IMR-90 (cell line): ENCODE measurements around the gene FAM181B. TPM values are rescaled to one million over a fixed set of nuclear protein-coding genes. Genes with fewer than 3 reads are reported as not detected.

ENCODE experiments used
- ATAC-seq: fragments of 200-7000 bp; cut with Tn5 transposase; 2 replicates; pipeline ENCODE4 v1.9.1; 2020; ENCODE audit warnings: low read depth, mild to moderate bottlenecking, moderate library complexity
- BruUV-seq: library from RNA; stranded (reverse); fragments of 400-500 nt; replicated peaks from 2 replicates; lab custom pipeline; 2021; lab: Mats Ljungman, UMichigan
- CTCF ChIA-PET: fragments of 300-600 bp; formaldehyde crosslinking; extraction: SDS; loops from one replicate; lab custom pipeline; 2021; ENCODE audit warnings: antibody characterized with exemption; lab: Yijun Ruan, JAX
- POLR2A ChIA-PET: fragments of 300-600 bp; sonication (Branson Sonifier 250); formaldehyde crosslinking; loops from one replicate; lab custom pipeline; 2022; ENCODE audit warnings: antibody characterized with exemption; ENCODE audit not compliant: unreplicated experiment; lab: Charles Lee
- DNase-seq: peaks from one replicate; pipeline ENCODE4 v3.0.0; 2013
- H2AFZ ChIP-seq: replicated peaks from 2 replicates; pipeline ENCODE3; 2013; ENCODE audit warnings: low read length, mild to moderate bottlenecking; ENCODE audit not compliant: poor library complexity
- H2AK5ac ChIP-seq: 2 replicates; pipeline ENCODE4 v1.6.1; 2013; ENCODE audit warnings: low read depth, low read length, inconsistent platforms
- H2AK9ac ChIP-seq: replicated peaks from 2 replicates; pipeline ENCODE3; 2013; ENCODE audit warnings: mild to moderate bottlenecking, low read depth, low read length, moderate library complexity; ENCODE audit not compliant: poor library complexity
- H2BK120ac ChIP-seq: 2 replicates; pipeline ENCODE4 v1.6.1; 2013; ENCODE audit warnings: low read depth, low read length, inconsistent platforms
- H2BK15ac ChIP-seq: 3 replicates; pipeline ENCODE4 v1.6.1; 2013; ENCODE audit warnings: low read depth, low read length, inconsistent platforms
- H2BK20ac ChIP-seq: 2 replicates; pipeline ENCODE4 v1.6.1; 2013; ENCODE audit warnings: low read depth, mild to moderate bottlenecking, inconsistent platforms, low read length, moderate library complexity
- H2BK5ac ChIP-seq: 2 replicates; pipeline ENCODE4 v1.6.1; 2013; ENCODE audit warnings: mild to moderate bottlenecking, low read depth, low read length, inconsistent platforms; ENCODE audit not compliant: poor library complexity, severe bottlenecking
- H3K14ac ChIP-seq: replicated peaks from 2 replicates; pipeline ENCODE4 v1.6.1; 2013; ENCODE audit warnings: low read depth, low read length, inconsistent platforms
- H3K18ac ChIP-seq: 2 replicates; pipeline ENCODE4 v1.6.1; 2013; ENCODE audit warnings: low read depth, low read length, control low read depth
- H3K23ac ChIP-seq: 2 replicates; pipeline ENCODE4 v1.6.1; 2013; ENCODE audit warnings: low read depth, low read length, inconsistent platforms
- H3K27ac ChIP-seq: 2 replicates; pipeline ENCODE4 v1.5.1; 2013; ENCODE audit warnings: mild to moderate bottlenecking, control low read depth, low read length; ENCODE audit not compliant: insufficient read depth
- H3K27me3 ChIP-seq: 2 replicates; pipeline ENCODE4 v1.6.1; 2013; ENCODE audit warnings: low read length; ENCODE audit not compliant: control insufficient read depth, insufficient read depth
- H3K36me3 ChIP-seq: 2 replicates; pipeline ENCODE4 v1.6.1; 2013; ENCODE audit warnings: low read length, mixed read lengths; ENCODE audit not compliant: control insufficient read depth, insufficient read depth
- H3K4ac ChIP-seq: 2 replicates; pipeline ENCODE4 v1.6.1; 2013; ENCODE audit warnings: low read depth, low read length, inconsistent platforms
- H3K4me1 ChIP-seq: 2 replicates; pipeline ENCODE4 v1.6.1; 2013; ENCODE audit warnings: low read length, mixed read lengths; ENCODE audit not compliant: control insufficient read depth, insufficient read depth
- H3K4me2 ChIP-seq: 2 replicates; pipeline ENCODE4 v1.6.1; 2013; ENCODE audit warnings: low read depth, mild to moderate bottlenecking, control low read depth, low read length, moderate library complexity
- H3K4me3 ChIP-seq: 2 replicates; pipeline ENCODE4 v1.5.1; 2013; ENCODE audit warnings: low read depth, mild to moderate bottlenecking, control low read depth, low read length, moderate library complexity; ENCODE audit not compliant: insufficient read depth
- H3K56ac ChIP-seq: 2 replicates; pipeline ENCODE4 v1.6.1; 2013; ENCODE audit warnings: low read length, inconsistent platforms; ENCODE audit not compliant: insufficient read depth; ENCODE audit errors: extremely low read depth
- H3K79me1 ChIP-seq, 2 experiments: 2 replicates each; pipeline ENCODE4 v1.6.1; 2013; ENCODE audit warnings: low read length in 2 of 2, inconsistent platforms in 1 of 2, low read depth in 1 of 2
- H3K9ac ChIP-seq: 2 replicates; pipeline ENCODE4 v1.6.1; 2013; ENCODE audit warnings: low read depth, low read length, control low read depth
- H3K9me1 ChIP-seq: 2 replicates; pipeline ENCODE4 v1.6.1; 2013; ENCODE audit warnings: low read length, inconsistent platforms; ENCODE audit not compliant: insufficient read depth
- H3K9me3 ChIP-seq: 2 replicates; pipeline ENCODE4 v1.6.1; 2013; ENCODE audit warnings: low read length; ENCODE audit not compliant: control insufficient read depth, insufficient read depth
- H4K20me1 ChIP-seq: 2 replicates; pipeline ENCODE4 v1.6.1; 2013; ENCODE audit warnings: low read length, inconsistent platforms; ENCODE audit not compliant: insufficient read depth
- H4K5ac ChIP-seq: 2 replicates; pipeline ENCODE4 v1.6.1; 2013; ENCODE audit warnings: mild to moderate bottlenecking, low read depth, low read length, control low read depth
- H4K8ac ChIP-seq, 2 experiments: 2 replicates each; pipeline ENCODE4 v1.6.1; 2013; ENCODE audit warnings: low read depth in 2 of 2, low read length in 2 of 2, control low read depth in 1 of 2, inconsistent platforms in 1 of 2
- H4K91ac ChIP-seq: 2 replicates; pipeline ENCODE4 v1.6.1; 2013; ENCODE audit warnings: low read depth, low read length, inconsistent platforms; ENCODE audit not compliant: insufficient read depth
- BHLHE40 ChIP-seq: fragments of 150-350 bp; IDR thresholded peaks from 2 replicates; pipeline ENCODE4 v1.6.1; 2016; ENCODE audit warnings: mild to moderate bottlenecking, low read depth, low read length
- CEBPB ChIP-seq: IDR thresholded peaks from 2 replicates; pipeline ENCODE4 v1.6.1; 2012; ENCODE audit warnings: low read depth, low read length, improper control_type of control experiment
- CHD1 ChIP-seq: IDR thresholded peaks from 2 replicates; pipeline ENCODE4 v1.6.1; 2012; ENCODE audit warnings: low read depth, low read length, improper control_type of control experiment
- FOS ChIP-seq: fragments of 150-350 bp; IDR thresholded peaks from 2 replicates; pipeline ENCODE4 v1.6.1; 2016; ENCODE audit warnings: low read depth, low read length
- MAFK ChIP-seq: IDR thresholded peaks from 2 replicates; pipeline ENCODE4 v1.6.1; 2012; ENCODE audit warnings: low read depth, low read length, improper control_type of control experiment
- MAZ ChIP-seq: IDR thresholded peaks from 2 replicates; pipeline ENCODE4 v1.6.1; 2012; ENCODE audit warnings: low read depth, mild to moderate bottlenecking, low read length, improper control_type of control experiment, moderate library complexity, borderline replicate concordance
- NFE2L2 ChIP-seq: fragments of 150-350 bp; IDR thresholded peaks from 2 replicates; pipeline ENCODE4 v1.6.1; 2016; ENCODE audit warnings: low read depth, mild to moderate bottlenecking, low read length
- POLR2A ChIP-seq: IDR thresholded peaks from 2 replicates; pipeline ENCODE4 v1.6.1; 2012; ENCODE audit warnings: mild to moderate bottlenecking, low read depth, low read length
- RAD21 ChIP-seq: IDR thresholded peaks from 2 replicates; pipeline ENCODE4 v1.6.1; 2012; ENCODE audit warnings: low read length, improper control_type of control experiment
- RCOR1 ChIP-seq: IDR thresholded peaks from 2 replicates; pipeline ENCODE4 v1.6.1; 2012; ENCODE audit warnings: mild to moderate bottlenecking, low read length, improper control_type of control experiment; ENCODE audit not compliant: insufficient replicate concordance
- RFX5 ChIP-seq: IDR thresholded peaks from 2 replicates; pipeline ENCODE4 v1.8.0; 2012; ENCODE audit warnings: low read depth, mild to moderate bottlenecking, low read length, moderate library complexity
- SMC3 ChIP-seq: fragments of 150-350 bp; IDR thresholded peaks from 2 replicates; pipeline ENCODE4 v1.6.1; 2016; ENCODE audit warnings: low read depth, mild to moderate bottlenecking, antibody characterized with exemption, low read length, moderate library complexity
- WGBS, 2 experiments: methylation state at CpG; one replicate each; pipeline versions ENCODE4 v1.1.5 to v1.1.7; 2013; ENCODE audit warnings: missing lambda C conversion rate in 2 of 2; ENCODE audit not compliant: insufficient read length in 1 of 2; ENCODE audit errors: extremely low coverage in 2 of 2; 5-methylcytosine and 5-hydroxymethylcytosine counted together
- dilution Hi-C: fragments of 300-500 bp; cut with HindIII; formaldehyde crosslinking; loops from one replicate; pipeline ENCODE4 v1.14.3; 2018; ENCODE audit warnings: low sequenced_read_pairs; ENCODE audit not compliant: unreplicated experiment
- in situ Hi-C: fragments of 300-500 bp; cut with MboI; formaldehyde crosslinking; loops from 3 replicates; pipeline ENCODE4 v1.14.3; 2019; ENCODE audit warnings: low sequenced_read_pairs, inconsistent platforms, mixed read lengths
- intact Hi-C: fragments of 100-400 bp; cut with micrococcal nuclease; formaldehyde crosslinking; loops from 2 replicates; pipeline ENCODE4 v1.10.0; 2022
- polyA plus RNA-seq, 3 experiments: library from polyadenylated mRNA; depleted of rRNA; stranded (reverse); fragments of >200 nt; gene quantifications; 2 replicates each; pipeline ENCODE4 v1.2.3, GENCODE V29; 2012; ENCODE audit warnings: low replicate concordance in 1 of 3
- total RNA-seq: library from RNA; depleted of rRNA; stranded (reverse); fragments of >200 nt; gene quantifications from 2 replicates; pipeline ENCODE4 v1.2.3, GENCODE V29; 2012
- TF ChIP-seq, protein P1 (sequence below): fragments of 150-350 bp; IDR thresholded peaks from 2 replicates; pipeline ENCODE4 v1.6.1; 2017; ENCODE audit warnings: mild to moderate bottlenecking, antibody characterized with exemption, low read length, low read depth
- TF ChIP-seq, protein P2 (sequence below): fragments of 150-350 bp; IDR thresholded peaks from 2 replicates; pipeline ENCODE4 v1.6.1; 2016; ENCODE audit warnings: low read depth, mild to moderate bottlenecking, low read length, moderate library complexity, borderline replicate concordance
- TF ChIP-seq, protein P3 (sequence below): conservative IDR thresholded peaks from 2 replicates; pipeline ENCODE4 v1.5.1; 2012; ENCODE audit warnings: mild to moderate bottlenecking, low read depth, low read length, improper control_type of control experiment

The FAM181B gene
- total and polyA plus RNA-seq, 2 of the 4 experiments (the other 2 are of a cell fraction), result not detected

DNA sequence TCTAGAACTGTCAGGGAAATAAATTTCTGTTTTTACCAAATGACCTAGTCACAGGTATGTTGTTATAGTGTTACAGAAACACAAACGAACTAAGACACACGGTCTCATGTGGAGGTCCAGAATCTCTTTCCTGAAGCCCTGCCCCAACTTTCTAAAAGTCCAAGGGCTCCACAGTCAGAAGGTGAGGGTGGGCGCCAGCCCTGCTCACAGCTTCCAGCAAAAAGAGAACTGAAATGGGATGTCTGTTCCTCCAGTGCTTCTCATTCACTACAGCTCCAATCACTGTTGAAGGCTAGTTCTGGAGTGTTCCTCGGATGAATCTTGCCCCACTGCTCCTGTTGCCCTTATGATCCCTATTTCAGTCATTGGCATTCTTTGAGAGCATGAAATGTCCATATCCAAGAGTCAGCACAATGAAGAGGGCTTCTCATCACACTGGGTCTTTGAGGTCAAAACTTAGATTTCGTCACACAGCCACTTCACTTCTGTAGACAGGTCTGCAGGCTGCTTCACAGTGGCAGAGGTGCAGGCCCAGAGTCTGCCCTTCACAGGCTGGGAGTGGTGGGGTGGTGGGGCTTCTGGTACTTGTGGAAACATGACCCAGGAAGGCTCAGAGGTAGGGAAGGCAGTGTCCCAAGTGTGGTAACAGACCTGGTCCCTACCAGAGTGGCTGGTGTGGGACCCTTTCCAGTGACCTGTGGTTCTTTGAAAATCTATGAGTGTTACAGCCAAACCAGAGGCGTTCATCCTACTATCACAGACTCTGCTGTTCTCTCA is 34.9 kb downstream of the FAM181B start:
- Histone ChIP-seq H4K8ac (no peak overlapping the region), H3K79me1 (no peaks in the 10 kb centered on the region), H4K20me1 (no peaks in the 10 kb centered on the region), H2BK20ac (no peak overlapping the region), H2AFZ (no peak overlapping the region), H3K27ac (no peak overlapping the region), H3K56ac (no peak overlapping the region), H3K4me2 (no peak overlapping the region), H3K4me1 (no peaks in the 10 kb centered on the region), H3K36me3 (no peaks in the 10 kb centered on the region), H3K23ac (no peak overlapping the region), H3K9me3 (no peaks in the 10 kb centered on the region), H3K14ac (no peak overlapping the region), H4K5ac (no peak overlapping the region), H3K9me1 (no peaks in the 10 kb centered on the region), H3K9ac (no peak overlapping the region), H4K91ac (no peak overlapping the region), H2BK120ac (no peak overlapping the region), H3K18ac (no peak overlapping the region), H2AK9ac (no peak overlapping the region), H2BK15ac (no peak overlapping the region), H3K4ac (no peak overlapping the region), H3K4me3 (no peak overlapping the region), H2BK5ac (no peak overlapping the region), H2AK5ac (no peak overlapping the region), H3K27me3 (peaks cover 1% of the 10 kb centered on the region; the same call in 1 of the 2 replicates)
- POLR2A ChIA-PET, result no interaction called here
- BruUV-seq, result no TSS peak
- in situ Hi-C loops (loop anchor here (25.0 kb wide), 1 partner anchor 1114 kb away; no protein-coding TSS in a partner anchor), dilution Hi-C loops (no loop called here), intact Hi-C loops (no loop called here)
- DNase-seq, result no peak
- ATAC-seq, result no peak
- WGBS, 2 experiments, result 20% methylated on average over 2 of the region's 6 CpGs; no CpG with 5 or more reads in 1 of the 2 experiments
- CTCF ChIA-PET, result no interaction called here
- TF ChIP-seq FOS, result no peak
- TF ChIP-seq, protein P1, sequence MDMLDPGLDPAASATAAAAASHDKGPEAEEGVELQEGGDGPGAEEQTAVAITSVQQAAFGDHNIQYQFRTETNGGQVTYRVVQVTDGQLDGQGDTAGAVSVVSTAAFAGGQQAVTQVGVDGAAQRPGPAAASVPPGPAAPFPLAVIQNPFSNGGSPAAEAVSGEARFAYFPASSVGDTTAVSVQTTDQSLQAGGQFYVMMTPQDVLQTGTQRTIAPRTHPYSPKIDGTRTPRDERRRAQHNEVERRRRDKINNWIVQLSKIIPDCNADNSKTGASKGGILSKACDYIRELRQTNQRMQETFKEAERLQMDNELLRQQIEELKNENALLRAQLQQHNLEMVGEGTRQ, result no peak
- TF ChIP-seq, protein P2, sequence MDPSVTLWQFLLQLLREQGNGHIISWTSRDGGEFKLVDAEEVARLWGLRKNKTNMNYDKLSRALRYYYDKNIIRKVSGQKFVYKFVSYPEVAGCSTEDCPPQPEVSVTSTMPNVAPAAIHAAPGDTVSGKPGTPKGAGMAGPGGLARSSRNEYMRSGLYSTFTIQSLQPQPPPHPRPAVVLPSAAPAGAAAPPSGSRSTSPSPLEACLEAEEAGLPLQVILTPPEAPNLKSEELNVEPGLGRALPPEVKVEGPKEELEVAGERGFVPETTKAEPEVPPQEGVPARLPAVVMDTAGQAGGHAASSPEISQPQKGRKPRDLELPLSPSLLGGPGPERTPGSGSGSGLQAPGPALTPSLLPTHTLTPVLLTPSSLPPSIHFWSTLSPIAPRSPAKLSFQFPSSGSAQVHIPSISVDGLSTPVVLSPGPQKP, result no peak
- no peak for TF ChIP-seq RFX5
- TF ChIP-seq, protein P3, sequence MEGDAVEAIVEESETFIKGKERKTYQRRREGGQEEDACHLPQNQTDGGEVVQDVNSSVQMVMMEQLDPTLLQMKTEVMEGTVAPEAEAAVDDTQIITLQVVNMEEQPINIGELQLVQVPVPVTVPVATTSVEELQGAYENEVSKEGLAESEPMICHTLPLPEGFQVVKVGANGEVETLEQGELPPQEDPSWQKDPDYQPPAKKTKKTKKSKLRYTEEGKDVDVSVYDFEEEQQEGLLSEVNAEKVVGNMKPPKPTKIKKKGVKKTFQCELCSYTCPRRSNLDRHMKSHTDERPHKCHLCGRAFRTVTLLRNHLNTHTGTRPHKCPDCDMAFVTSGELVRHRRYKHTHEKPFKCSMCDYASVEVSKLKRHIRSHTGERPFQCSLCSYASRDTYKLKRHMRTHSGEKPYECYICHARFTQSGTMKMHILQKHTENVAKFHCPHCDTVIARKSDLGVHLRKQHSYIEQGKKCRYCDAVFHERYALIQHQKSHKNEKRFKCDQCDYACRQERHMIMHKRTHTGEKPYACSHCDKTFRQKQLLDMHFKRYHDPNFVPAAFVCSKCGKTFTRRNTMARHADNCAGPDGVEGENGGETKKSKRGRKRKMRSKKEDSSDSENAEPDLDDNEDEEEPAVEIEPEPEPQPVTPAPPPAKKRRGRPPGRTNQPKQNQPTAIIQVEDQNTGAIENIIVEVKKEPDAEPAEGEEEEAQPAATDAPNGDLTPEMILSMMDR, result no peak
- TF ChIP-seq RAD21, result no peak
- TF ChIP-seq BHLHE40, result no peak
- TF ChIP-seq MAFK, result no peak
- TF ChIP-seq NFE2L2, result no peak
- no peak for TF ChIP-seq POLR2A
- TF ChIP-seq CHD1, result no peak
- TF ChIP-seq MAZ, result no peak
- no peak for TF ChIP-seq RCOR1
- TF ChIP-seq SMC3, result no peak
- no peak for TF ChIP-seq CEBPB
